HEK293 (cell line): ENCODE results near the gene PALD1.

Source experiments
- CTCF ChIA-PET: fragments of 350-600 bp; formaldehyde crosslinking; extraction: SDS; loops from one replicate; lab custom pipeline; 2021; ENCODE audit warnings: antibody characterized with exemption; lab: Yijun Ruan, JAX
- POLR2A ChIA-PET: fragments of 300-600 bp; formaldehyde crosslinking; extraction: SDS; loops from one replicate; lab custom pipeline; 2020; ENCODE audit warnings: antibody characterized with exemption, inconsistent platforms; lab: Yijun Ruan, JAX
- H3K27ac ChIP-seq: fragments of 200-500 bp; sonication (Bioruptor generic); 2 replicates; pipeline ENCODE4 v1.5.1; 2014; ENCODE audit warnings: low read depth, low read length, control low read depth, inconsistent platforms; ENCODE audit errors: extremely low read depth
- H3K36me3 ChIP-seq, 2 experiments: fragments of 200-500 bp in 1 of 2; sonication (Bioruptor generic) in 1 of 2; 1 replicate in 1 of 2; 2 replicates in 1 of 2; pipeline ENCODE4 v1.5.1; 2014 to 2017; ENCODE audit warnings: inconsistent platforms in 2 of 2, low read length in 2 of 2; ENCODE audit not compliant: control insufficient read depth in 2 of 2, insufficient read depth in 1 of 2
- H3K4me1 ChIP-seq: fragments of 200-500 bp; sonication (Bioruptor generic); 2 replicates; pipeline ENCODE4 v1.5.1; 2014; ENCODE audit warnings: mild to moderate bottlenecking, low read length, inconsistent platforms; ENCODE audit not compliant: control insufficient read depth, insufficient read depth
- H3K4me3 ChIP-seq: 2 replicates; pipeline ENCODE4 v1.5.1; 2011; ENCODE audit warnings: low read depth, mild to moderate bottlenecking, control low read depth, low read length, moderate library complexity
- H3K9me3 ChIP-seq: fragments of 200-500 bp; sonication (Bioruptor generic); 2 replicates; pipeline ENCODE4 v1.5.1; 2014; ENCODE audit warnings: low read depth, low read length, inconsistent platforms; ENCODE audit not compliant: control insufficient read depth, insufficient read depth
- GFI1B ChIP-seq: fragments of 450-650 bp; formaldehyde crosslinking; IDR thresholded peaks from 2 replicates; pipeline ENCODE4 v1.5.1; 2016; ENCODE audit warnings: missing biosample characterization, missing genetic modification characterization
- HOXA7 ChIP-seq: sonication (generic); formaldehyde crosslinking; IDR thresholded peaks from 2 replicates; pipeline ENCODE4 v1.8.1; 2022; ENCODE audit warnings: missing genetic modification reagents, borderline replicate concordance
- HOXC10 ChIP-seq: sonication (generic); formaldehyde crosslinking; IDR thresholded peaks from 2 replicates; pipeline ENCODE4 v1.8.1; 2023; ENCODE audit warnings: mild to moderate bottlenecking, missing genetic modification reagents
- OSR2 ChIP-seq: fragments of 450-650 bp; formaldehyde crosslinking; IDR thresholded peaks from 2 replicates; pipeline ENCODE4 v1.5.1; 2016; ENCODE audit warnings: missing biosample characterization, missing genetic modification characterization
- REPIN1 ChIP-seq: fragments of 450-650 bp; formaldehyde crosslinking; IDR thresholded peaks from 2 replicates; pipeline ENCODE4 v1.5.1; 2017; ENCODE audit warnings: missing biosample characterization, missing genetic modification characterization, low read depth
- YY1 ChIP-seq: fragments of 450-650 bp; formaldehyde crosslinking; IDR thresholded peaks from 2 replicates; pipeline ENCODE4 v1.5.1; 2018; ENCODE audit warnings: missing biosample characterization, missing genetic modification characterization
- ZNF10 ChIP-seq: fragments of 450-650 bp; formaldehyde crosslinking; IDR thresholded peaks from 2 replicates; pipeline ENCODE4 v1.5.1; 2017; ENCODE audit warnings: missing biosample characterization, missing genetic modification characterization
- ZNF148 ChIP-seq: fragments of 450-650 bp; formaldehyde crosslinking; IDR thresholded peaks from 2 replicates; pipeline ENCODE4 v1.5.0; 2017; ENCODE audit warnings: missing biosample characterization, missing genetic modification characterization, borderline replicate concordance
- ZNF211 ChIP-seq: fragments of 450-650 bp; formaldehyde crosslinking; IDR thresholded peaks from 2 replicates; pipeline ENCODE4 v1.5.1; 2016; ENCODE audit warnings: low read depth, missing biosample characterization, missing genetic modification characterization
- ZNF311 ChIP-seq: fragments of 450-650 bp; formaldehyde crosslinking; IDR thresholded peaks from 2 replicates; pipeline ENCODE4 v1.5.1; 2017; ENCODE audit warnings: missing biosample characterization, missing genetic modification characterization, borderline replicate concordance
- ZNF335 ChIP-seq: fragments of 450-650 bp; formaldehyde crosslinking; conservative IDR thresholded peaks from 2 replicates; pipeline ENCODE4 v1.5.1; 2016; ENCODE audit warnings: missing biosample characterization, missing genetic modification characterization
- ZNF350 ChIP-seq: fragments of 450-650 bp; formaldehyde crosslinking; IDR thresholded peaks from 2 replicates; pipeline ENCODE4 v1.5.0; 2017; ENCODE audit warnings: missing biosample characterization, mild to moderate bottlenecking, missing genetic modification characterization
- ZNF362 ChIP-seq: fragments of 450-650 bp; formaldehyde crosslinking; IDR thresholded peaks from 2 replicates; pipeline ENCODE4 v1.5.1; 2016; ENCODE audit warnings: missing biosample characterization, missing genetic modification characterization
- ZNF513 ChIP-seq: fragments of 450-650 bp; IDR thresholded peaks from 2 replicates; pipeline ENCODE4 v1.5.1; 2018; ENCODE audit warnings: missing biosample characterization, missing genetic modification characterization
- ZNF560 ChIP-seq: fragments of 450-650 bp; formaldehyde crosslinking; IDR thresholded peaks from 2 replicates; pipeline ENCODE4 v1.5.1; 2017; ENCODE audit warnings: missing biosample characterization, missing genetic modification characterization, borderline replicate concordance
- ZNF561 ChIP-seq: fragments of 450-650 bp; IDR thresholded peaks from 2 replicates; pipeline ENCODE4 v1.5.1; 2018; ENCODE audit warnings: missing biosample characterization, missing genetic modification characterization, borderline replicate concordance
- ZNF596 ChIP-seq: fragments of 450-650 bp; IDR thresholded peaks from 2 replicates; pipeline ENCODE4 v1.5.0; 2018; ENCODE audit warnings: missing biosample characterization, mild to moderate bottlenecking, missing genetic modification characterization, moderate library complexity
- ZNF776 ChIP-seq: fragments of 450-650 bp; formaldehyde crosslinking; IDR thresholded peaks from 2 replicates; pipeline ENCODE4 v1.5.0; 2017; ENCODE audit warnings: missing biosample characterization, missing genetic modification characterization, borderline replicate concordance
- ZNF791 ChIP-seq: fragments of 450-650 bp; formaldehyde crosslinking; IDR thresholded peaks from 2 replicates; pipeline ENCODE4 v1.5.1; 2016; ENCODE audit warnings: missing biosample characterization, missing genetic modification characterization
- ZSCAN4 ChIP-seq: fragments of 450-650 bp; formaldehyde crosslinking; IDR thresholded peaks from 2 replicates; pipeline ENCODE4 v1.5.1; 2017; ENCODE audit warnings: missing biosample characterization, missing genetic modification characterization

The PALD1 gene

GRCh38 chr10:70534281-70534680 is 55.7 kb downstream of the PALD1 start:
- Histone ChIP-seq H3K4me1 (no peaks in the 10 kb centered on the region), H3K4me3 (no peak overlapping the region), H3K27ac (no peak overlapping the region), H3K36me3 (peaks cover 0 to 46% of the 10 kb centered on the region in 2 experiments; a peak in 1 of 3 replicates), H3K9me3 (no peaks in the 10 kb centered on the region)
- TF ChIP-seq ZNF362 (tag by site-specific recombination) (no peak), ZNF560 (tag by site-specific recombination) (no peak)
- CTCF ChIA-PET: no interaction called here
- POLR2A ChIA-PET: no interaction called here

- POLR2A ChIA-PET: no interaction called here
- TF ChIP-seq YY1 (no peak), ZNF10 (tag by site-specific recombination) (no peak), ZNF211 (tag by site-specific recombination) (no peak), ZNF311 (no peak), ZNF148 (tag by site-specific recombination) (no peak), ZSCAN4 (tag by site-specific recombination) (no peak), HOXC10 (CRISPR knock-in tag) (no peak), ZNF362 (tag by site-specific recombination) (no peak), GFI1B (no peak), ZNF561 (tag by site-specific recombination) (no peak), HOXA7 (CRISPR knock-in tag) (no peak), ZNF776 (tag by site-specific recombination) (no peak), ZNF596 (tag by site-specific recombination) (no peak), ZNF350 (tag by site-specific recombination) (no peak), REPIN1 (no peak), ZNF513 (tag by site-specific recombination) (no peak), ZNF791 (tag by site-specific recombination) (no peak), OSR2 (no peak), ZNF335 (tag by site-specific recombination) (no peak)
- TF ChIP-seq, all 188 proteins: peak for 0
- no peaks in the 10 kb centered on the region for H3K4me1 ChIP-seq
- CTCF ChIA-PET: interaction anchor here (3.8 kb wide), 1 partner anchor 73 kb away, joined by 27 read pairs; no protein-coding TSS in a partner anchor
- peaks cover 0 to 51% of the 10 kb centered on the region in 2 experiments; a peak in 2 of 3 replicates for H3K36me3 ChIP-seq
- no peak overlapping the region for H3K4me3 ChIP-seq
- H3K27ac ChIP-seq: no peak overlapping the region
- no peaks in the 10 kb centered on the region for H3K9me3 ChIP-seq
These were observed 56.4 kb downstream of the PALD1 start for GRCh38 chr10:70535001-70535400.
